H1 (cell line): ENCODE data around the gene OR10AD1.

Experiments used
- EP300 ChIP-seq, 2 experiments: IDR thresholded peaks; 1 replicate in 1 of 2; 2 replicates in 1 of 2; pipeline ENCODE4 v1.6.1; 2011 to 2012; ENCODE audit warnings: low read depth in 2 of 2, low read length in 2 of 2, mild to moderate bottlenecking in 2 of 2, borderline replicate concordance in 1 of 2, inconsistent platforms in 1 of 2, moderate library complexity in 1 of 2
- GABPA ChIP-seq: IDR thresholded peaks from 2 replicates; pipeline ENCODE4 v1.6.1; 2011; ENCODE audit warnings: mild to moderate bottlenecking, low read length, moderate library complexity, borderline replicate concordance; ENCODE audit not compliant: insufficient read depth
- NRF1 ChIP-seq: IDR thresholded peaks from 2 replicates; pipeline ENCODE4 v1.6.1; 2011; ENCODE audit warnings: mild to moderate bottlenecking, low read depth, low read length, improper control_type of control experiment
- POLR2A ChIP-seq, 2 experiments: IDR thresholded peaks; 1 replicate in 1 of 2; 2 replicates in 1 of 2; pipeline ENCODE4 v1.6.1; 2011; ENCODE audit warnings: low read depth in 2 of 2, low read length in 2 of 2, mild to moderate bottlenecking in 2 of 2; ENCODE audit errors: control extremely low read depth in 1 of 2
- SIN3A ChIP-seq, 2 experiments: IDR thresholded peaks in 1 of 2; conservative IDR thresholded peaks in 1 of 2; 2 replicates each; pipeline ENCODE4 v1.6.1; 2011 to 2012; ENCODE audit warnings: low read length in 2 of 2, improper control_type of control experiment in 1 of 2, low read depth in 1 of 2, mild to moderate bottlenecking in 1 of 2
- TBP ChIP-seq: IDR thresholded peaks from 2 replicates; pipeline ENCODE4 v1.6.1; 2011; ENCODE audit warnings: low read depth, low read length, improper control_type of control experiment

GRCh38 chr12:48197971-48198671, 5.0 kb downstream of the OR10AD1 start:
- TF ChIP-seq NRF1 (no peak), EP300 (IDR thresholded peaks at IDR 0.05; ENCODE audit: borderline replicate concordance in 1 of 2, low read depth in 2 of 2, low read length in 2 of 2) (no peak), SIN3A (conservative IDR thresholded peaks at IDR 0.05 in 1 of 2, IDR thresholded peaks at IDR 0.05 in 1 of 2; ENCODE audit: low read depth in 1 of 2, low read length in 2 of 2) (no peak; a peak in 1 of 4 replicates), POLR2A (IDR thresholded peaks at IDR 0.05; ENCODE audit: control extremely low read depth in 1 of 2, low read depth in 2 of 2, low read length in 2 of 2) (peak; percentile 71 to 93), TBP (peak; percentile 81), GABPA (no peak)
